Ovary (tissue), 3 donors: ENCODE measurements around the gene RBM3.

Experiments used
- CTCF ChIP-seq, 3 donors: fragments of 450-650 bp in 2 of 3; fragments of 200-600 bp in 1 of 3; IDR thresholded peaks; one replicate each; pipeline versions ENCODE4 v1.5.1 to v1.8.0; 2016 to 2022; ENCODE audit warnings: antibody characterized with exemption in 3 of 3, mild to moderate bottlenecking in 1 of 3
- EP300 ChIP-seq: sonication (generic); formaldehyde crosslinking; IDR thresholded peaks from one replicate; pipeline ENCODE4 v1.6.1; 2017; ENCODE audit warnings: antibody characterized with exemption
- POLR2A ChIP-seq: fragments of 450-650 bp; IDR thresholded peaks from one replicate; pipeline ENCODE4 v1.6.1; 2017; ENCODE audit warnings: antibody characterized with exemption, mild to moderate bottlenecking, moderate library complexity
- donor health status: DM: no; HTN: no; CAD: no.

- TF ChIP-seq CTCF (IDR thresholded peaks at IDR 0.05): no peak
- no peak for TF ChIP-seq POLR2A
- TF ChIP-seq EP300: no peak
Measured at GRCh38 chrX:48558271-48558670, 16.0 kb upstream of the RBM3 start.
